AG09319 (cell line): Measurements from ENCODE around the gene TMEM161A.

ENCODE experiments used
- DNase-seq: peaks from one replicate; pipeline ENCODE4 v3.0.0-alpha.2; 2010; ENCODE audit warnings: low read depth; ENCODE audit errors: extremely low read depth
- TF ChIP-seq, protein P1 (sequence below): IDR thresholded peaks from 2 replicates; pipeline ENCODE4 v1.5.1; 2011; ENCODE audit warnings: low read depth, mild to moderate bottlenecking, inconsistent platforms, low read length, moderate library complexity

The TMEM161A gene

DNA sequence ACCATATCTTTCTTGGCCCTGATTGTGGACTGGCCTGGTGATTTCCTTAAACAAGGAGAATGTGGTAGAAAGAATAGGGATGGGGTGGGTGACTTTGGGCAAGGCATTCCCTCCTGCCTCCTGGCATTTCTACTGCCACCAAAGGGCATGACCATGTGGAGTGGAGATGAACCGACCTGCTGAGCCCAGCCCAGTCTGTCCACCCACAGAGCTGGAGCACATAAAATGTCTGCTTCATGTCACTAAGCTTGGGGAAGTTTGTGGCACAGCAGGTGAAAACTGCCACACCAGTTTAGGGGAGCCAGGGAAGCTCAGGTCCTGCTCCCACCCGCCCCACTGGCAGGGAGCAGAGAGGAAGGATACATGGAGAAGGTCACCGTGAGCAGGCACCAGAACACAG is 6.3 kb downstream of the TMEM161A start:
- TF ChIP-seq, protein P1, sequence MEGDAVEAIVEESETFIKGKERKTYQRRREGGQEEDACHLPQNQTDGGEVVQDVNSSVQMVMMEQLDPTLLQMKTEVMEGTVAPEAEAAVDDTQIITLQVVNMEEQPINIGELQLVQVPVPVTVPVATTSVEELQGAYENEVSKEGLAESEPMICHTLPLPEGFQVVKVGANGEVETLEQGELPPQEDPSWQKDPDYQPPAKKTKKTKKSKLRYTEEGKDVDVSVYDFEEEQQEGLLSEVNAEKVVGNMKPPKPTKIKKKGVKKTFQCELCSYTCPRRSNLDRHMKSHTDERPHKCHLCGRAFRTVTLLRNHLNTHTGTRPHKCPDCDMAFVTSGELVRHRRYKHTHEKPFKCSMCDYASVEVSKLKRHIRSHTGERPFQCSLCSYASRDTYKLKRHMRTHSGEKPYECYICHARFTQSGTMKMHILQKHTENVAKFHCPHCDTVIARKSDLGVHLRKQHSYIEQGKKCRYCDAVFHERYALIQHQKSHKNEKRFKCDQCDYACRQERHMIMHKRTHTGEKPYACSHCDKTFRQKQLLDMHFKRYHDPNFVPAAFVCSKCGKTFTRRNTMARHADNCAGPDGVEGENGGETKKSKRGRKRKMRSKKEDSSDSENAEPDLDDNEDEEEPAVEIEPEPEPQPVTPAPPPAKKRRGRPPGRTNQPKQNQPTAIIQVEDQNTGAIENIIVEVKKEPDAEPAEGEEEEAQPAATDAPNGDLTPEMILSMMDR: no peak
- no peak for DNase-seq

DNA sequence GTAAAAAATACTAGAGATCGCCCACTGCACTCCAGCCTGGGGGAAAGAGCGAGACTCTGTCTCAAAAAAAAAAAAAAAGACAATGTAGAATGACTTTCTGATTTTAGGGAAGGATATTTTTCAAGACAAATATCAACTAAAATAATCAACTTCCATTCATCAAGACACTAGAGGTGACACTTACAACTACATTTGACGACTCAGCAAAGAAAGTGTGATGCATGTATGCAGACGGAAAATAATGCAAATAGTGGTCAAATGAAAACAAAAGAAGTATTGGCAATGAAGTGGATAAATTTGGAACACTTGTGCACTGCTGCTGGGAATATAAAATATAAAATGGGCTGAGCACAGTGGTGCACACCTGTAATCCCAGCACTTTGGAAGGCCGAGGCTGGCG is 12.2 kb downstream of the TMEM161A start:
- DNase-seq: no peak
- TF ChIP-seq, protein P1: no peak

DNA sequence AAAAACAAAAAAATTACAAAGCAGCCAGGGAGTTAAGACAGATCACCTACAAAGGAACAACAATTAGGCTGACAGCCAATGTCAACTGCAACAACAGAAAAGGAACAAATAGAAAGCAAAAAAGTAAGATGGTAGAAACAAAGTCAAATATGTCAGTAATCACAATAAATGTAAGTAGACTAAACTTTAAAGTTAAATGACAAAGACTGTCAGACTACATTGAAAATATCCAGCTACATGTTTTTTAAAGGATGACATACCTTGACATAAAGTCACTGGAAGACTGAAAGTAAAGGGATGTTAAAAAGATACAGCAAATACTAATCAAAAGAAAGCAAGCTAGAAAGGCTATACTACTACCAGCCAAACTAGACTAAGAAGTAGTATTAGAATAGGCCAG is 14.9 kb downstream of the TMEM161A start:
- DNase-seq: no peak
- TF ChIP-seq, protein P1: no peak

DNA sequence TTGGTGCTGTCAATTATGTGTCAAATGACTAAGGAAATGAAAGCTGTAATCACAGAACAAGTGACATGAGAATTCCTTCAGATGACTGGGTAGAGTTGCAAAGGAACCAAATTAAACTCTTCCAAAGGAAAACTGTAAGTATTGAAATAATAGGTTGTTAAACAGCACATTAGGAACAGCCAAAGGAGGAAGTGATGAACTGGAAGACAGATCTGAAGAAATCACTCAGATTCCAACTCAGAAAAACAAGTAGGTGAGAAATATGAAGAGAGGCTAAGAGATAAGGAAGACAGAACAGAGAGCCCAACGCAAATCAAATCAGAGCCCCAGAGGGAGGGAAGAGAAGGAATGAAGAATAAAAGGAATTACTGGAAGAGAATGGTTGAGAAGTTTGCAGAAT is 15.4 kb downstream of the TMEM161A start:
- no peak for DNase-seq
- TF ChIP-seq, protein P1: no peak

DNA sequence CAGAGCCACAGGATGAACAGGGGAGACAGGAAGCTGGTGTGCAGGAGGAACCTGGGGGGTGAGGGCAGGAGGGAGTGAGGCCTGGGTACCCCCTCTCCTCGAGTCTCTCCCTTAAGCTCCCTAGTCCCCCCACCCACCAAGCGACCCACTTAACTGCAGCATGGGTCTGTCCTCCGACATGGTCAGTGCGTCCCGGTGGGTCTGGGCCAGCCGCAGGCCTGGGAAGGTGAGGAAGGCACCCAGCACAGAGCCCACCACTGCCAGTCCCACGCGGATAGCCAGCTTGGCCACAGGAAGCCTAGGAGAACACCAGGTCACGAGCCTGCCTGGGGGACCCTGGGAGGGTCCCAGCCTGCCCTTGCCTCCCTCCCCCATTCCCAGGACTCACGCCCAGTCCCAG is 16.9 kb downstream of the TMEM161A start:
- DNase-seq: no peak
- TF ChIP-seq, protein P1: no peak

DNA sequence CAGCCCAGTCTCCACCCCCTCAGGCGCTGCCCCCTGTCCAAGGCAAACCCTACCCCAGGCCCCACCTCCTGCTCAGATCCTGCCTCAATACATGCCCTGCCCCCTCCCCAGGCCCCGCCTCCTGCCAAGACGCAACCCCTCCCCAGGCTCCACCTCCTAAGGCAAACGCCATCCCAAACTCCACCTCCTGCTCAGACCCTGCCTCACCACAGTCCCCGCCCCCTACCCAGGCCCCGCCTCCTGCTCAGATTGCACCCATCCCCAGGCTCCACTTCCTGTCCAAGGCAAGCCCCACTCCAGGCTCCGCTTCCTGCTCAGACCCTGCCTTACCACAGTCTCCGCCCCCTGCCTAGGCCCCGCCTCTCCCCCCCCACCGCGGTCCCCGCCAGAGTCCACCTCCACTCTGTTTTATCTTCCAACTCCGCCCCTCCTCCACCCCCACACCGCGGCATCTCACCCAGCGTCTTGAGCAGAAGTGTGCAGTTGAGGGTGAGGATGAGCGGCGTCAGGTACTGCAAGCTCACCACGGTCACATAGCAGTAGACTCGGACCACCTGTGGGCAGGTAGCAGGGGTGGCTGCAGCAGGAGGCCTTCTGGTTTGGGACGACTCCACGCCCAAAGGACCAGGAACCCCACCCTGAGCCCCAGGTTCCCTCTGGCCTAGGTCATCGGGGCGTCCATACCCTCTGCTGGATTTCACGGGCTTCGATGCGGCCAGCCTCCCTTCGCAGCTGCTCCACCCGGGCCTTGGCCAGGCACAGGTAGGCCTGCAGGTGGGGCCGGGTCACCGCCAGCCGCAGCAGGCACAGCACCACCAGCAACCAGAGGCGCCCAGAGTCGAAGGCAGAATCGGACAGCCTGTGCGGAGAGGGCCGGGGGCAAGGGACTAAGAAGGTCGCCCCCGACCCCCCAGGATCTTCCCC is 17.7 kb downstream of the TMEM161A start:
- DNase-seq: no peak
- TF ChIP-seq, protein P1: no peak
